ENCODE measurements around the gene KRTAP12-3.
A peak's percentile ranks its signal among the peaks of the same experiment; 100 is the strongest.
"Not testable (repeated sequence)": the region's sequence is repeated elsewhere in the genome, so short reads cannot be mapped to it uniquely, and the experiment has no call there.

KRTAP12-3 gene

DNA sequence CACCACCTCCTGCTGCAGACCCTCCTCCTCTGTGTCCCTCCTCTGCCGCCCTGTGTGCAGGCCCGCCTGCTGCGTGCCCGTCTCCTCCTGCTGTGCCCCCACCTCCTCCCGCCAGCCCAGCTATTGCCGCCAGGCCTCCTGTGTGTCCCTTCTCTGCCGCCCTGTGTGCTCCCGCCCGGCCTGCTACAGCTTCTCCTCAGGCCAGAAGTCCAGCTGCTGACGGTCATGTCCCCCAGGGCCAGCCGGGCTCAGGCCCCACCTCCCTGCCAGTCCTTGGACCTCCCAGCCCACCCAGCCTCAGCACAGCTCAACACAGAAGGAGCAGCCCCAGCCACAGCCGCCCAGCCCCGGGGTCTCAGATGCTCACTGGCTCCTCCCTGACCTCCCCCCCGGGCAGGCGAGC lies 29.9 kb upstream of the KRTAP12-3 start:
- peak; percentile 57 for DNase-seq

DNA sequence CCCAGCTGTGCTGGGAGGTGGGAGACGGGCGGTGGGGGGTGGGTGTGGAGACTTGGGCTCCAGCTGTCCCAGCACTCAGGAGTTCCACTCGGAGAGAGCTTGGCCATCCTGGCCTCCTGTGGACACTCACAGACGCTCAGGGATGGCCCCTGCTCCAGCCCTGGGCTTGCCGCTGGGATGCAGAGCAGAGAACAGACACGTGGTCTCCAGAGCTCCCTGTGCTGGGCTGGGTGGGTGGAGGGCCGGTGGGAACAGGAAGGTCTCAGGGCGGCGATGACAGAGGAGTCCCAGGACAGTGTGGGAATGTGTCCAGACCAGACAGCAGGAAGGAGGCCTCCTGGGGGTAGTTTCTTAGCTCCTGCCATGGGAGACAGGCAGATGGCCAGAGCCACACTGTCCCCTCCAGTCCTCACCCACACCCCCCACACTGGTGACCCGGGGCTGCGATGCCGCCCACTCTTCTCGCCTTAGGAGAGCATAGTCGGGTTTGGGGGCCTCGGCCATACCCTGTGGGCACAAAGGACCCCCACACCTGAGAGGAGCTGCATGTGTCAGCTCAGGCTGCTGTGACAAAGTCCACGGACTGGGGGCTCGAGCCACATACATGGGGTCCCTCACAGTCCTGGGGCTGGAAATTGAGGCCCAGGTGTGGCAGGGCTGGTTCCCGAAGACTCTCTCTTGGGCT lies 28.9 kb upstream of the KRTAP12-3 start:
- no peak for DNase-seq

DNA sequence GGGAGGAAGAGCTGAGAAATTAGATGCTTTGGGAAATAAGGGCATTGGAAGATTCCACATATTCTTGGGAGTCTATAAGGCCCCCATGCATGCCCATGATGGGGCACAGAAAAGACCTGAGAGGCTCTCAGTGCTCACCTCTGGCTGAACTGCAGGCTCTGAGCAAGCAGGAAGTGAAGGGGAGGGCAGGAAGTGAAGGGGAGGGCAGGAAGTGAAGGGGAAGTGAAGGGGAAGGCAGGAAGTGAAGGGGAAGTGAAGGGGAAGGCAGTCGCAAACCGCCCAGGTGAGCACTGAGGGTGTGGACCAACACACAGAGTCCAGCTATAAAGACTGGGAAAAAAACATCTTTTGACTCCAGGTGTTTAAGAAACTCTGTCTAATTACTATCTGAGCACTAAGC lies 27.3 kb upstream of the KRTAP12-3 start:
- no peak for DNase-seq

DNA sequence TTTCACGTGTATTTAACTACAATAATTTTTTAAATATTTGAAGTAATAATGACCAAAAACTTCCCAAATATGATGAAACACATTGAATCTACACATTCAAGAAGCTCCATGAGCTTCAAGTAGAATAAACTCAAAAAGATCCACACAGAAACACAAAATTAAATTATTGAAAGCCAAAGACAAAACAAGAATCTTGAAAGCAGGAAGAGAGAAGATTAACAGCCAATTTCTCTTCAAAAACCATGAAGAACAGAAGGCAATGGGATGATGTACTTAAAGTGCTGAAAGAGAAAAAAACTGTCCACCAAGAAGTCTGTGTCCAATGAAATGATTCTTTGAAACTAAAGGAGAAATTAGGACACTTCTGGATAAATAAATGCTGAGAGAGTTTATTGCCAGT lies 25.7 kb upstream of the KRTAP12-3 start:
- DNase-seq: no peak

DNA sequence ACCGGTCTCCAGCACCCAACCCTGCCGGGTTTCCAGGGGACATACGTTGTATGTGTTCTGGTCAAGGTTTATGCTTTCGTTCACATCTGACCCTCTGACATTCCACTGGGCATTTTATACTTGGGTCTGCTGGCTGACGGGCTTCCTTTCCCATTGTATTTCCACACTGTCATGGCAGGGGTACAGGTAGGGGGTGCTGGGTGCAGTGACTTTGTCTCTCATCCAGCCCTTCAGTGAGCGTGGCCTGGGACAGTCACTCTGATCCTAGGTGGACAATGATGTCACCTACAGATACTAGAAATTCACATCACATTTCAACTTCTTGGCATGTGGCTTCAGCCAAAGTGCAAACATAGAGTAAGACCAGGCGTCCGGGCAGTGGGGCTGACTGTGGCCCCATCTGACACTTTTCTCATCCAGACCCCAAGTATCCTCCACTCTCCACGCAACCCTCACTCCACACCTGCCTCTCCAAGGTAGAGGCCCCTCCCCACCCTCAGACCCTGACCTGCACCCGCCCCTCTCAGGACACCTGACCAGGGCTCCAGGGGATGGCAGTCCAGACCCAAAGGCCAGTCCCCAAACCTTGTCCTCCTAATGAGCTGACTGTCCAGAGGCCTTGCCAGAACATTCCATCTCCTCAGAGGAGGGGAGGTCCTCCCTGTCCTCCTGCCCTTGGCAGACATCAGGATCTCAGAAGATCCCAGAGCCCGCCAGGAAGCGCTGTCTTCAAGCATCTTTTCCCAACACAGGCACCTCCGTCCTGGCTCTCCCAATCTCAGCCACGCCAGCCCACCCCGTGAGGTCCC lies 21.3 kb upstream of the KRTAP12-3 start:
- no peak for DNase-seq

DNA sequence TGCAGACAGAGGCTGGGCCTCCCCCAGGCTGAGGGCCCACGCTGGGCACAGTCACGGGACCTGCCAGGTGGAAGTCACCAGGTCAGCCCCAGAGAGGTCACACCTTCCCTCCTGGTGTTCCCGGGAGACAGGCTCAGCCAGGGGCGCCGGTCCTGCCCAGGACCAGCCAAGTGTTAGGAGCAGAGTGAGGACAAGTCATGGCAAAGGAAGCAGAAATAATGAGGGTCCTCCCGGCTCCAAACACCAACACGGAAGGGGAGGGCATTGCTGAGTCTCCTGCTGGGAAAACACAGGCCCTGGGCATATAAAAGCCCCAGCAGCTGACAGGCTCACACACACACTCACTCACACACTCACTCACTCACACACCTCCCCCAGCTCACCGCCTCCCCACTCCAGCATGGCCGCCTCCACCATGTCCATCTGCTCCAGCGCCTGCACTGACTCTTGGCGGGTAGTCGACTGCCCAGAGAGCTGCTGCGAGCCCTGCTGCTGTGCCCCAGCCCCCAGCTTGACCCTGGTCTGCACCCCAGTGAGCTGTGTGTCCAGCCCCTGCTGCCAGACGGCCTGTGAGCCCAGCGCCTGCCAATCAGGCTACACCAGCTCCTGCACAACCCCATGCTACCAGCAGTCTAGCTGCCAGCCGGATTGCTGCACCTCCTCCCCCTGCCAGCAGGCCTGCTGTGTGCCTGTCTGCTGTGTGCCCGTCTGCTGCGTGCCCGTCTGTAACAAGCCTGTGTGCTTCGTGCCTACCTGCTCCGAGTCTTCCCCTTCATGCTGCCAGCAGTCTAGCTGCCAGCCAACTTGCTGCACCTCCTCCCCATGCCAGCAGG lies 20.5 kb upstream of the KRTAP12-3 start, which contains the start of gene KRTAP10-10:
Gene KRTAP10-10 (plus strand): TSS at position 339 of the 833 bp plus-strand sequence. CDS start 62 bp downstream, at position 401.
- DNase-seq: peak; percentile 81

DNA sequence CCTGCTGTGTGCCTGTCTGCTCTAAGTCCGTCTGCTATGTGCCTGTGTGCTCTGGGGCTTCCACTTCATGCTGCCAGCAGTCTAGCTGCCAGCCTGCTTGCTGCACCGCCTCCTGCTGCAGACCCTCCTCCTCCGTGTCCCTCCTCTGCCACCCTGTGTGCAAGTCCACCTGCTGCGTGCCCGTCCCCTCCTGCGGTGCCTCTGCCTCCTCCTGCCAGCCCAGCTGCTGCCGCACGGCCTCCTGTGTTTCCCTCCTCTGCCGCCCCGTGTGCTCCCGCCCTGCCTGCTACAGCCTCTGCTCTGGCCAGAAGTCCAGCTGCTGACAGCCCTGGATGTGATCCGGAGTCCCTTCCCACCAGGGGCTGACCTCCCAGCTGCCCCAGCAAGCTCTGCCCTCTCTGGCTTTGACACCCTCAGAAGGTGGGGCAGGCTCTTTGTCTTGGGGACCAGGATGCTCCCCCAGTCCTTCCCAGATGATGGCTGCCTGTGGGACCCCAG lies 19.8 kb upstream of the KRTAP12-3 start:
- DNase-seq: not testable (repeated sequence)

DNA sequence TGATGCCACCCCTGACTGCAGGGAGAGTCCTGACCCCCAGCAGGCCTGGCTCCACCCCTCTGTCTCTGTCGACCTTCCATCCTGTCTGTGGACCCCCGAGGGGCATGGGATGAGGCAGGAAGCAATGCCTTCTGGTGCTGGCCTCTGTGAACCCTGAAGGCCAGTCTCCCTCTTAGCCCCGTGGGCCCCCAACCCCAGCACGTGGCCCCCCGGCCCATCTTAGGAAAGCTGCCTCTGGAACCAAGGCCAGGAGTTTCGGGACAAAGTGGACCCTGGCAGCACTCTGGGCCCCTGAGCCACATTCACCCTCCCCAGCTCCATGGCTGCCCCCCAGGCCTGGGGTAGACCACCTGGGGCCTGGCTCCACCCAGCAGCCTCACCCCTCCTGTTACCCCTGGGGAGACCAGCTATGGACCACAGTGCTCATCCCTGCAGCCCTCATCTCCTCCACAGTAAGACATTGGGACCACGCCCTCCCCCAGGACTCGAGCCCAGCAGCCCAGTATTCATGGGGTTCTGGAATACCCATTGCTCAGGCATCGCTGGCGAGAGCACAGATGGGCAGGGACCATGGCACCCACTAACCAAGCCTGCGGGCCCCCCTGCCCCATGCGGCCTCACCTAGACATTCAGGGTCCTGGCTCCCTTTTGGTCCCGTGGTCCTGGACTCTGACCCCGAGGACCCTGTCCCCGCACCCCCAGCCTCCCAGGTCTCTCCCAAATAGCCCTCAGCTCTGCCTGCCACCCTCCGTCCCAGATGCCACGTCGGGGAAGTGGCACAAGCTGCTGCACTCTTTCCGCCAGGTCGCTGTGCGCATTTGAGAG lies 19.0 kb upstream of the KRTAP12-3 start:
- not testable (repeated sequence) for DNase-seq

DNA sequence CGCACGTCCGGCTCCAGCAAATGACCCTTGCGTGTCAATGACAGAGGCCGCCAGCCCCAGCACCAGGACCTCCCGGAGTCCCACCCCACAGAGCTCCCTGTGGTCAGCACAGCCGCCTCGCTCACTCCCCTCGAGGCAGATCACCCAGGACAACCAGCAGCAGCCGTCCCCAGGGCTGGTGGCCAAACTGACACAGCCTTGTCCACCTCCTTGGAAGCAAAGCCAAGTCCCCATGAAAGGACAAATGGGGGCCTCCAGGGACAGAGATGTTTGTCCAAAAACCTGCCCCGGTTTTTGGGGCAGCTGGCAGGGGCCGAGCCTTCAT lies 18.4 kb upstream of the KRTAP12-3 start:
- DNase-seq: no peak

DNA sequence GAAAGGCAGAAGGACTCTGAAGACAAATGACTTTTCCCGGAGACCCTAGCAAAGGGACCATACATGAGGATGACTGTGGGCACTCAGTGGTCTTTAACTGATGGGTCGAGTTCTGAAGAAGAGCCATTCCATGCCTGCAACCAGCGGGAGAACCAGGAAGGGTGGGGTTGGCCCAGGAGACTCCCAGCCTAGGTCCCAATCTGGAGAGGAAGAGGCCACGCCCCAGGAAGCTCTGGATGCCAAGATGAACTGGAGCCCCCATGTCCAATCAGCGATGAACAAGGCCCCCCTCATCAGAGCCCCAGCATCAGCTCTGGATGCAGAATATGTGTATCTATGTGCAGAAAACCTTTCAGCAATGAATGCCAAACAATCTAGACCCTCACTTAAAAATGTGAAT lies 17.0 kb upstream of the KRTAP12-3 start:
- no peak for DNase-seq

DNA sequence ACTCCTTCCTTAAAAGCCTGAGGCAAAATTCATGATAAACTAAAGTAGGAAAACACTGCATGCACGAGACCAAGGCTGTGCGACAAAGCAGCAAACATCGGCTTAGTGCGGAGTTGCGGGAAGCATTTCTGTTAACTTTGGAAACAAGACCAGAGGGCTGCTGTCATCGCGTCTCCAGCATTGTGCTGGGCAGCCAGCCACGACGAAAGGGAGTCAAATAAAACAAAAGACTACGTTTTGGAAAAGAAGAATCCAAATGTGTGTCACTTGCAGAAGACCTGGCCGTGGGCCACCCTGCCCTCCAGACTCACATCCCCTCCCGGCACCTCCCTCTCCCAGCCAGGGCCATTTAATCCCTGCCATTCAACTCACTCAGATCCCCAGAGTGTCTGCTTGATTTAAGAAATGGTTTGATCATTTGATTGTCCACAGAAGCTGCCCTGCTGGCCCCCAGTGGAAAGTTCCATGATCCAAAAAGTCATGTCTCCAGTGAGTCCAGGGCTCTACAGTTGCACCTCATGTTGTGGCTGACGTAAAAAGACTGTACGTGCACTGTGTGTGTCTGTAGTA lies 13.9 kb upstream of the KRTAP12-3 start:
- DNase-seq: no peak

DNA sequence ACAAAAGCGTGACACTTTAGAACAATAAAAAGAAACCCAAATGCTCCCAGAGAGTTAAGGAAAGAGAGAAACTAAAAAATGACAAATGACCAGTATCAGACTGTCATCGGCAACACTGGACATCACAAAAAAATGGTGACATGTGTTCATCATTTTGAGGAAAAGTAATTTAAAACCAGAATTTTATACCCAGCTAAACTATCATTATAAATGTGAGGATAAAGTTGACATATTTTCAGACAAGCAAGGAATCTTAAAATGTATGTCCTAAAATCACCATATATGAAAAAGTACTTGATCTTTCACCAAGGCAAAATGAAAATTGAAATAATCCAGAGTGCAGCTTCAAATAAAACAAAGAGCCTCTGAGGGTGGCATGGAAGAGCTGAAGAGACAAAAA lies 12.9 kb upstream of the KRTAP12-3 start:
- no peak for DNase-seq

DNA sequence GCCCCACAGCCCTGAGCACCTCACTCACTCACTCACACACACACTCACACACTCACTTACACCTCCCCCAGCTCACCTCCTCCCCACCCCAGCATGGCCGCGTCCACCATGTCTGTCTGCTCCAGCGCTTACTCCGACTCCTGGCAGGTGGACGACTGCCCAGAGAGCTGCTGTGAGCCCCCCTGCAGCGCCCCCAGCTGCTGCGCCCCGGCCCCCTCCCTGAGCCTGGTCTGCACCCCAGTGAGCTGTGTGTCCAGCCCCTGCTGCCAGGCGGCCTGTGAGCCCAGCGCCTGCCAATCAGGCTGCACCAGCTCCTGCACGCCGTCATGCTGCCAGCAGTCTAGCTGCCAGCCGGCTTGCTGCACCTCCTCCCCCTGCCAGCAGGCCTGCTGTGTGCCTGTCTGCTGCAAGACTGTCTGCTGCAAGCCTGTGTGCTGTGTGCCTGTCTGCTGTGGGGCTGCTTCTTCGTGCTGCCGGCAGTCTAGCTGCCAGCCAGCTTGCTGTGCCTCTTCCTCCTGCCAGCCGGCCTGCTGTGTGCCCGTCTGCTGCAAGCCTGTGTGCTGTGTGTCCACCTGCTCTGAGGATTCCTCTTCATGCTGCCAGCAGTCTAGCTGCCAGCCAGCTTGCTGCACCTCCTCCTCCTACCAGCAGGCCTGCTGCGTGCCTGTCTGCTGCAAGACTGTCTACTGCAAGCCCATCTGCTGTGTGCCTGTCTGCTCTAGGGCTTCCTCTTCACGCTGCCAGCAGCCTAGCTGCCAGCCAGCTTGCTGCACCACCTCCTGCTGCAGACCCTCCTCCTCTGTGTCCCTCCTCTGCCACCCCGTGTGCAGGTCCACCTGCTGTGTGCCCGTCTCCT lies 11.1 kb upstream of the KRTAP12-3 start, which contains the start of gene KRTAP10-11:
Gene KRTAP10-11 (plus strand): TSS at position 49 of the 856 bp plus-strand sequence. CDS start 45 bp downstream, at position 94.
- not testable (repeated sequence) for DNase-seq

DNA sequence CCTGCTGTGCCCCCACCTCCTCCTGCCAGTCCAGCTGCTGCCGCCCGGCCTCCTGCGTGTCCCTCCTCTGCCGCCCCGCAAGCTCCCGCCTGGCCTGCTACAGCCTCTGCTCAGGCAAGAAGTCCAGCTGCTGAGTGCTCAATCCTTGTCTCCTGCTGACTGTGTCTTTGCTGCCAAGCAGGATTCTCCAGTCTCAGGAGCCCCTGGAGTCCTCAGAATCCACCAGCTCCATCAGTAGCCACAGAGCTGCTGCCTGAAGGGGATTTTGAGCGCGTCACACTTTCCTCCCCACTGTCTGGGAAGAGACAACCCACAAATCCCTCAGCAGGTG lies 10.5 kb upstream of the KRTAP12-3 start:
- DNase-seq: peak; percentile 48

DNA sequence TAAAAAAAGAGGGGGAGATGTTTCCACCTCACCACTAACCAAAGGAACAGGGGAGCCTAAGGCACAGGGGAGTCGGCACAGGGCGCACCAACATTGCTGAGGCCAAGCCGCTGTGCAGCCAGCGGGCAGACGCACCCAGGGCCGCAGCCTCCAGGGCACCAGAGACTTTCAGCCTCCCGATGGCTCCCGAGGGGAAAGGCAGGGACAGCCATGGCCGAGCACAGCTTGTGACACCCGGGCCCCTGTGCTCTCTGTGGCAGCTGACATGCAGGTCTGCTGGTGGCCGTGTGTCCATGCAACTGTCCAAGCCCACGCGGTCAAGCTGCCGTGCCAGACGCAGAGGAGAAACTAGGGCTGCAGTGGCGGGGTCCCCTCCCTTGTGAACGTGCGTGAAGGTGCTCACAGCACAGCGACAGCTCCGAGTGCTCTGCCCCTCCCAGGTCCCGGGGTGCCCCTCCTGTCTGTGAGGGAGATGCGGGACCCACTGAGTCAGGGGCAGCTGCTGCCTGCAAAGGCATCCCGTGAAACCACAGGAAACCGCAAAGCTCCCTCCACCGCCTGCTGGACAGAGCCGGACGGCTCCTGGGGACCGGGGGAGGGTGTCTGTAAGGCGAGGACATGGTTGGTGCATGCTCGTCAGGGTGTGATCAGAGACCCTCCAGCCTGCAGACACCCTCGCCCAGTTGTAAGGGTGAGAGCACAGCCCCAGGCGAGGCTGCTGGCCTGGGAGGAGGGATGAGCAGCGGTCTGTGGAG lies 9.0 kb upstream of the KRTAP12-3 start:
- DNase-seq: no peak

DNA sequence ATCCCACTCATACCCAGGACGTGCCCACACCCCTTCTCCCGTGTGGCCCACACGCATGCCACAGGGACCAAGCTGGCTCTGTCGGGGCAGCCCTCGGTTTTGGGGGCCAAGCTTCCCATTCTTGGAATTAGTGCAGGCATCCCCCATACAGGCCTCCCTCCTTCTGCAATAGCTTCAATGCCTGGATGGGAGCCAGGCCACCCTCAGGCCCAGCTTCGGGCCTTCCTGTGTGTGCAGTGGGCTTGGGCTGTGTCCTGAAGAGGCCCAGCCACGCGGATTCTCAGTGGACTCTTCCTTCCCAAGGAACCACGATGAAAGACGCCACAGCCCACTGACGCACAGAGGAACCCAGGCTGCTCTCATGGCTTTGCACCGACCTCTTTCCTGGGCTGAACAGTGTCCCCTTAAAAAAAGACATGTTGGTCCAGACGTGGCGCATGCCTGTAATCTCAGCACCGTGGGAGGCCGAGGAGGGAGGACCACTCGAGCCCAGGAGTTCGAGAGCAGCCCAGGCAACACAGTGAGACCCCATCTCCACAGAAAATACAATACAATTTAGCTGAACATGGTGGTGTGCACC lies 8.1 kb upstream of the KRTAP12-3 start:
- no peak for DNase-seq

DNA sequence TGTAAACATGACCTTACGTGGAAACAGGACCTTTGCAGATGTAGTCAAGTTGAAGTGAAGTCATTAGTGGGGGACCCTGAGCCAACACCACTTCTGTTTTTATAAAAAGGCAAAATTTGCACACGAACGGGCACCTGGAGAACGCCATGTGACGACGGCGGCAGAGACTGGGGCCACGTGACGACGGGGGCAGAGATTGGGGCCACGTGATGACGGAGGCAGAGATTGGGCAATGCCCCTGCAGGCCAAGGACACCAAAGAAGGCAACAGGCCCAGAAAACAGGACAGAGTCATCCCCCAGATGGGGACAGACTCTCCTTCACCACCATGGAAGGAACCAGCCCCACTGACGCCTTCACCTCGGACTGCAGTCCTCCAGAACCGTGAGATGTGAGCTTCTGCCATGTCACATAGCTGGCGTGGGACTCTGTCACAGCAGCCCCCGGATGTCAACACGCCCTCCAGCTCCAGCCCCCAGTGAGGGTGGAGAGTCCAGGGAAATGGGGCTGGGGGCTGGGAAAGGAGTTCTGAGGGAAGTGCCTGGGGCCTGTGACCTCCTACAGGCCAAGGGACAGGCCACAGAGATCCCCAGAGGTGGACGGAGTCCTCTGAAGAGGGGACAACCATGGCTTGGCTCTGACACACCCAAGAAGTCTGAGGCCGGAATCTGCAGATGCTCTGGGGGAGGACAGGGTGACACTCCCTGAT lies 7.3 kb upstream of the KRTAP12-3 start:
- DNase-seq: no peak

DNA sequence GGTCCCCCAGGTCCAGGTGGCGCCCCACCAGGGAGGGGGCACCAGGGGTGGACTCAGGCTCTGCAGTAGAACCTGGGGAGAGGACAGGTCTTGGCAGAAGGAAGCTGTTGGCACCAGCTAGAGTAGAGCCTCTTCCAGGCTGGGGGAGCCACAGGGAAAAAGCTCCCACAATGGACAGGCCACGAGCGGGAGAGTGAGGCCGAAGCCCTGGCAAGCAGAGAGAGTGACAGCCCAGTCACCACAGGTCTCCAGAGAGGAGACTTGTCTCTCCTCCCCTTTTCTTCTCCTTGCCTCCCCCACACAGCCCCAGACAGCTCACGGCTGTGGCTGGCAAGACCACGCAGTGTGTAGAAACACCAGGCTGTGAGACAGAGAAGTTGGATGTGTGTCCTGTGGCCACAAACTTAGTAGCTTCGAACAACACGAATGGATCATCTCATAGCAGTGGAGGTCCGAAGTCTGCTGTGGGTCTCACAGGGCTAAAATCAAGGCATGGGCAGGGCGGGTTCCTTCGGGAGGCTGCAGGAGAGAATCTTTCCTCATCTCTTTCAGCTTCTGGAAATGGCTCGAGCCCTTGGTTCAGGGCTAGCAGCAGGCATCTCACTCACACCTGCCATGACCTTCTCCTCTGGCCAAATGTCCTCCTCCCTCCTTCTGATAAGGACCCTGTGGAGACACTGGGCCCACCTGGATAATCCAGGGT lies 6.6 kb upstream of the KRTAP12-3 start:
- no peak for DNase-seq

DNA sequence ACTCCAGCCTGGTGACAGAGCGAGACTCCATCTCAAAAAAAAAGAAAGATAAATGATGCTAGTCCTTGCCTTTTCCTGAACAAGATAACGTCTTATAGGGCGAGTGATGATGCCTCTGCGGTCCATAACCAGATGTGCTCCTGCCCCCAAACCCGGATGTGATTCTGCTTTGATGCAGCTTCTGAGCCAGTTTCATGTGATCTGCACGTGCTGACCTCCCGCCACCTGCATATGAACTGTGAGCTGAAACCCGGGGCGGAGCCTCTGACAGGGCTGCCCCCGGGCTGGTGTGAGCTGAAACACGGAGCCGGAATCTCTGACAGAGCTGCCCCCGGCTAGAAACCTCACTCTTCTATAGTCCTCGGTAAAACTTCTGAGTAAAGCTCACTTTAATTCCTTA lies 4.6 kb upstream of the KRTAP12-3 start:
- DNase-seq: no peak
